GM12891 (cell line): Measurements from ENCODE around the gene AK1.

Experiments
- PAX5 ChIP-seq: IDR thresholded peaks from 2 replicates; pipeline ENCODE4 v1.6.1; 2011; ENCODE audit warnings: low read length, moderate library complexity, mild to moderate bottlenecking; ENCODE audit not compliant: insufficient read depth, severe bottlenecking
- POLR2A ChIP-seq: IDR thresholded peaks from 2 replicates; pipeline ENCODE4 v1.6.1; 2011; ENCODE audit warnings: low read depth, low read length, control low read depth
- POLR2AphosphoS5 ChIP-seq: IDR thresholded peaks from 2 replicates; pipeline ENCODE4 v1.6.1; 2011; ENCODE audit warnings: low read depth, low read length, control low read depth
- TAF1 ChIP-seq: IDR thresholded peaks from 2 replicates; pipeline ENCODE4 v1.6.1; 2011; ENCODE audit warnings: low read depth, low read length, control low read depth

DNA sequence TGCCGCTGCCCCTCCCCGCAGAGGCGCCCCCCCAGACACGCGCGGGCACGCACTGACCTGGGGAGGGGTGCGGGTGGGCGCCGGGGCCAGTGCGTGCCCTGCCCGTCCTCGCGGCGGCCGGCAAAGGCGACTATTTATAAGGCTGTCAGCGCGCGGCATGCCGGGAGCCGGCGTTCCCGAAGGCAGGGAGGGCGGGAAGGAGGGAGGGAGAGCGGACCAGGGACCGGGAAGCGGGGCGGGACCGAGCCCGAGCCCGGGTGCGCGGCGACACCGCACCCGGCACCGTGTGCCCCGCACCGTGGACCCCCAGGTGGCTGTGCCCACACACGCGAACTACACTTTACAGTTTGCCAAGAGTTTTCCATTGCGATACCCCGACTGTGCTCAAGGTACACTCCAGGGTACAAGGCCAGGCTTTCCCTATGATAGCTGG, at the start of gene AK1:
- TF ChIP-seq TAF1 (no peak), POLR2A (no peak), POLR2AphosphoS5 (no peak), PAX5 (no peak)
